ENCODE data around the gene NAV2.

GRCh38 chr11:19670030-19670791 is 42.4 kb upstream of the NAV2 start:
- TF ChIP-seq CTCF (IDR thresholded peaks at IDR 0.05) (no peak), EZH2phosphoT487 (IDR thresholded peaks at IDR 0.05) (no peak), EZH2 (IDR thresholded peaks at IDR 0.05) (no peak)

All from neural progenitor cell (in vitro differentiated cells).